Endothelial cell of umbilical vein (primary cell): ENCODE measurements around the gene MYZAP. TPM values are rescaled to one million over a fixed set of nuclear protein-coding genes. Genes with fewer than 3 reads are reported as not detected.

Source experiments
- BruUV-seq: library from RNA; stranded (reverse); fragments of 400-500 nt; replicated peaks from 2 replicates; lab custom pipeline; 2021; lab: Mats Ljungman, UMichigan
- CTCF ChIA-PET: fragments of 300-600, 350-600 bp; sonication (Branson Sonifier 250); formaldehyde crosslinking; loops from one replicate; lab custom pipeline; 2021; ENCODE audit warnings: antibody characterized with exemption, inconsistent platforms; lab: Charles Lee
- POLR2A ChIA-PET: fragments of 300-600, 350-600 bp; sonication (Branson Sonifier 250); formaldehyde crosslinking; loops from one replicate; lab custom pipeline; 2021; ENCODE audit warnings: antibody characterized with exemption, inconsistent platforms; lab: Charles Lee
- DNase-seq: peaks from one replicate; pipeline ENCODE4 v3.0.0-alpha.2; 2011; ENCODE audit warnings: low read depth, low spot score
- FAIRE-seq: peaks from 2 replicates; lab custom pipeline; 2011; peaks lifted over from hg19 to GRCh38; lab: Jason Lieb, UNC
- H2AFZ ChIP-seq: 2 replicates; pipeline ENCODE4 v1.6.0; 2012; ENCODE audit warnings: low read depth, low read length, control low read depth, inconsistent platforms
- H3K27ac ChIP-seq: 2 replicates; pipeline ENCODE4 v1.5.1; 2011; ENCODE audit warnings: low read depth, mild to moderate bottlenecking, control low read depth, low read length, moderate library complexity; ENCODE audit not compliant: insufficient read depth
- H3K27me3 ChIP-seq, 2 experiments: 2 replicates each; pipeline versions ENCODE4 v1.6.0 to v1.6.1; 2011; ENCODE audit warnings: low read length in 2 of 2, mixed read lengths in 1 of 2; ENCODE audit not compliant: control insufficient read depth in 2 of 2, insufficient read depth in 2 of 2
- H3K36me3 ChIP-seq, 2 experiments: 2 replicates in 1 of 2; 3 replicates in 1 of 2; pipeline ENCODE4 v1.5.1; 2011; ENCODE audit warnings: low read length in 2 of 2, mild to moderate bottlenecking in 1 of 2, moderate library complexity in 1 of 2; ENCODE audit not compliant: control insufficient read depth in 2 of 2, insufficient read depth in 2 of 2; ENCODE audit errors: extremely low read depth in 1 of 2
- H3K4me1 ChIP-seq: 3 replicates; pipeline ENCODE4 v1.5.1; 2011; ENCODE audit warnings: mild to moderate bottlenecking, low read length; ENCODE audit not compliant: control insufficient read depth, insufficient read depth; ENCODE audit errors: extremely low read depth
- H3K4me2 ChIP-seq: 2 replicates; pipeline ENCODE4 v1.6.1; 2011; ENCODE audit warnings: low read length, control low read depth, mixed read lengths; ENCODE audit not compliant: insufficient read depth
- H3K4me3 ChIP-seq, 3 experiments: fragments of 200-600 bp in 1 of 3; sonication (generic), shearing (Covaris generic) in 1 of 3; replicated peaks in 1 of 3; 2 replicates each; pipeline ENCODE4 v1.5.1; 2011 to 2016; ENCODE audit warnings: control low read depth in 3 of 3, low read length in 3 of 3, mild to moderate bottlenecking in 2 of 3, inconsistent platforms in 1 of 3, low read depth in 1 of 3, moderate library complexity in 1 of 3; ENCODE audit not compliant: insufficient read depth in 1 of 3
- H3K79me2 ChIP-seq: 2 replicates; pipeline ENCODE4 v1.6.0; 2012; ENCODE audit warnings: low read length, inconsistent platforms; ENCODE audit not compliant: control insufficient read depth, insufficient read depth
- H3K9ac ChIP-seq: replicated peaks from 2 replicates; pipeline ENCODE3; 2011; ENCODE audit warnings: low read length, control low read depth; ENCODE audit not compliant: insufficient read depth; ENCODE audit errors: extremely low read depth
- H3K9me1 ChIP-seq: replicated peaks from 3 replicates; pipeline ENCODE4 v1.6.0; 2011; ENCODE audit warnings: mild to moderate bottlenecking, low read length; ENCODE audit not compliant: control insufficient read depth, insufficient read depth; ENCODE audit errors: extremely low read depth
- H3K9me3 ChIP-seq: replicated peaks from 2 replicates; pipeline ENCODE4 v1.5.1; 2012; ENCODE audit warnings: low read length, inconsistent platforms; ENCODE audit not compliant: control insufficient read depth, insufficient read depth
- H4K20me1 ChIP-seq: replicated peaks from 2 replicates; pipeline ENCODE3; 2011; ENCODE audit warnings: mild to moderate bottlenecking, low read length; ENCODE audit not compliant: control insufficient read depth, insufficient read depth; ENCODE audit errors: extremely low read depth
- CTCF ChIP-seq, 2 donors: IDR thresholded peaks; 1 replicate in 1 of 2; 2 replicates in 1 of 2; pipeline ENCODE4 v1.5.1; 2011; ENCODE audit warnings: low read length in 2 of 2, mild to moderate bottlenecking in 2 of 2, moderate library complexity in 2 of 2, control low read depth in 1 of 2, inconsistent platforms in 1 of 2, low read depth in 1 of 2; ENCODE audit not compliant: insufficient read depth in 1 of 2; ENCODE audit errors: extremely low read depth in 1 of 2
- FOS ChIP-seq: IDR thresholded peaks from 2 replicates; pipeline ENCODE4 v1.6.1; 2011; ENCODE audit warnings: mild to moderate bottlenecking, low read length, moderate library complexity, borderline replicate concordance; ENCODE audit not compliant: insufficient read depth
- GATA2 ChIP-seq: IDR thresholded peaks from 2 replicates; pipeline ENCODE4 v1.7.0; 2011; ENCODE audit warnings: low read depth, mild to moderate bottlenecking, moderate library complexity, mixed read lengths, low read length; ENCODE audit not compliant: insufficient read length, insufficient read depth
- JUN ChIP-seq: IDR thresholded peaks from 2 replicates; pipeline ENCODE4 v1.6.1; 2011; ENCODE audit warnings: borderline replicate concordance, low read depth; ENCODE audit not compliant: insufficient read length, insufficient read depth
- MAX ChIP-seq: IDR thresholded peaks from 2 replicates; pipeline ENCODE4 v1.6.1; 2011; ENCODE audit not compliant: insufficient read depth, insufficient read length
- POLR2AphosphoS5 ChIP-seq: IDR thresholded peaks from 2 replicates; pipeline ENCODE4 v1.6.1; 2012; ENCODE audit warnings: low read depth, mild to moderate bottlenecking, control low read depth, low read length, moderate library complexity; ENCODE audit not compliant: insufficient read depth
- dilution Hi-C: fragments of 300-500 bp; cut with MboI; formaldehyde crosslinking; loops from one replicate; pipeline ENCODE4 v1.15.0; 2019; ENCODE audit warnings: low sequenced_read_pairs; ENCODE audit not compliant: extremely low pct_ligation_motif_present
- intact Hi-C: fragments of 100-400 bp; cut with micrococcal nuclease; formaldehyde crosslinking; loops from one replicate; pipeline ENCODE4 v1.10.0; 2022
- polyA plus RNA-seq, 4 experiments: library from polyadenylated mRNA; depleted of rRNA in 3 of 4; stranded (reverse) in 3 of 4; unstranded in 1 of 4; fragments of >200 nt; gene quantifications; 2 replicates each; pipeline versions ENCODE4 v1.2.1 to v1.2.3, GENCODE V29; 2011 to 2012; ENCODE audit warnings: missing spikeins in 1 of 4
- total RNA-seq: library from RNA; stranded (reverse); gene quantifications from 2 replicates; pipeline ENCODE4 v1.2.3, GENCODE V29; 2021

The MYZAP gene
- total and polyA plus RNA-seq, 2 donors (not counting 3 experiments of a cell fraction or from before 2014, with no cell fraction given), result 6.3 to 8.1 TPM

- Histone ChIP-seq H3K4me1 (no peaks in the 10 kb centered on the region), H3K9me3 (no peaks in the 10 kb centered on the region), H4K20me1 (no peaks in the 10 kb centered on the region), H2AFZ (no peak overlapping the region), H3K79me2 (no peaks in the 10 kb centered on the region), H3K36me3 (peaks cover 0 to 3% of the 10 kb centered on the region in 2 experiments), H3K4me3 (no peak overlapping the region), H3K27me3 (no peaks in the 10 kb centered on the region), H3K27ac (no peak overlapping the region), H3K9me1 (no peaks in the 10 kb centered on the region), H3K4me2 (no peak overlapping the region), H3K9ac (no peak overlapping the region)
- ChIA-PET CTCF (interaction anchor here (1.1 to 4.5 kb wide), 2 partner anchors 13 to 94 kb away, joined by 4 to 27 read pairs; no protein-coding TSS in a partner anchor), POLR2A (interaction anchor here (0.6 kb wide), 1 partner anchor 13 kb away, joined by 3 read pairs; no protein-coding TSS in a partner anchor)
- BruUV-seq, result no TSS peak
- intact Hi-C loops, result no loop called here
- dilution Hi-C loops, result no loop called here
- DNase-seq (no peak), FAIRE-seq (no peak)
- TF ChIP-seq GATA2, result no peak
- no peak for TF ChIP-seq MAX
- TF ChIP-seq CTCF (IDR thresholded peaks at IDR 0.05; ENCODE audit: extremely low read depth in 1 of 2, insufficient read depth in 1 of 2, low read depth in 1 of 2, low read length in 2 of 2), result no peak
- no peak for TF ChIP-seq FOS
- no peak for TF ChIP-seq POLR2AphosphoS5
- no peak for TF ChIP-seq JUN
Measured at GRCh38 chr15:57654153-57654852, 62.6 kb downstream of the MYZAP start.
